ENCODE data around the gene RAB11FIP3. TPM values are rescaled to one million over a fixed set of nuclear protein-coding genes. Genes with fewer than 3 reads are reported as not detected.

The RAB11FIP3 gene
- total and polyA plus RNA-seq, 9 donors = 18.0 to 58.1 (median 38.1) TPM

DNA sequence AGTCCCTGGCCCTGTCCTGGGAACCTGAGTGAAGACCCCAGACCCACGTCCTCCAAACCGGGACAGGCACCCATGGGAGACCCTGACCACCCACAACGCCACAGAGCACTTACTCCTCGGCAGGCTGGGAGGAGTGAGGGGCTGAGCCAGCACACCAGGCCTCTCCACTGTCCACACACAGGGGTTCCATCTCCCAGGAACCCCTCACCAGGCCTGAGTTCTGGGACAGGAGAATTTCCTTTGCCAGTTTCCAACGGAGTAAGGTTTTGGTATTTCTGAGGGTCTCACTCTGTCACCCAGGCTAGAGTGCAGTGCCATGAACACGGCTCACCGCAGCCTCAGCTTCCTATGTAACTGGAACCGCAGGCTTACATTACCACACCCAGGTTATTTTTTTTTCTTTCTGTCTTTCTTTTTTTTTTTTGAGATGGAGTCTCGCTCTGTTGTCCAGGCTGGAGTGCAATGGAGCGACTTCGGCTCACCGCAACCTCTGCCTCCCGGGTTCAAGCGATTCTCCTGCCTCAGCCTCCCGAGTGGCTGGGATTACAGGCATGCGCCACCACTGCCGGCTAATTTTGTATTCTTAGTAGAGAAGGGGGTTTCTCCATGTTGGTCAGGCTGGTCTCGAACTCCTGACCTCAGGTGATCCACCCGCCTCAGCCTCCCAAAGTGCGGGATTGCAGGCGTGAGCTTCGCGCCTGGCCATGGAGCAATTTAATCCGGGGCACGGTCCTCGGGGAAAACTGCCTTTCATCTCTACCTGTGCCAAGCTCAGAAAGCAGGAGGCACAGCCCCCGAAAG lies 45.3 kb upstream of the RAB11FIP3 start:
- H3K36me3 ChIP-seq = no peaks in the 10 kb centered on the region
- H3K4me3 ChIP-seq = peak overlapping the region; percentile 63
- DNase-seq = peak in 1 of 5 donors; percentile 27
- H3K4me1 ChIP-seq (ENCODE audit: insufficient read depth) = peaks cover 4% of the 10 kb centered on the region
- H3K27me3 ChIP-seq = no peaks in the 10 kb centered on the region
- no peak overlapping the region for H3K27ac ChIP-seq
- TF ChIP-seq EP300 (IDR thresholded peaks at IDR 0.05) = no peak
- TF ChIP-seq POLR2A (IDR thresholded peaks at IDR 0.05) = no peak
- TF ChIP-seq, protein P1, sequence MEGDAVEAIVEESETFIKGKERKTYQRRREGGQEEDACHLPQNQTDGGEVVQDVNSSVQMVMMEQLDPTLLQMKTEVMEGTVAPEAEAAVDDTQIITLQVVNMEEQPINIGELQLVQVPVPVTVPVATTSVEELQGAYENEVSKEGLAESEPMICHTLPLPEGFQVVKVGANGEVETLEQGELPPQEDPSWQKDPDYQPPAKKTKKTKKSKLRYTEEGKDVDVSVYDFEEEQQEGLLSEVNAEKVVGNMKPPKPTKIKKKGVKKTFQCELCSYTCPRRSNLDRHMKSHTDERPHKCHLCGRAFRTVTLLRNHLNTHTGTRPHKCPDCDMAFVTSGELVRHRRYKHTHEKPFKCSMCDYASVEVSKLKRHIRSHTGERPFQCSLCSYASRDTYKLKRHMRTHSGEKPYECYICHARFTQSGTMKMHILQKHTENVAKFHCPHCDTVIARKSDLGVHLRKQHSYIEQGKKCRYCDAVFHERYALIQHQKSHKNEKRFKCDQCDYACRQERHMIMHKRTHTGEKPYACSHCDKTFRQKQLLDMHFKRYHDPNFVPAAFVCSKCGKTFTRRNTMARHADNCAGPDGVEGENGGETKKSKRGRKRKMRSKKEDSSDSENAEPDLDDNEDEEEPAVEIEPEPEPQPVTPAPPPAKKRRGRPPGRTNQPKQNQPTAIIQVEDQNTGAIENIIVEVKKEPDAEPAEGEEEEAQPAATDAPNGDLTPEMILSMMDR (IDR thresholded peaks at IDR 0.05) = no peak
- 78 to 83% (median 83%) methylated on average over 27 of the region's 27 CpGs for WGBS, 3 donors
- H3K9me3 ChIP-seq = no peaks in the 10 kb centered on the region
- intact Hi-C loops (cut with DNase I) = loop anchor here in 2 of 4 donors (10.0 kb wide), 2 partner anchors 275 to 285 kb away; partner anchors contain the start of gene RHOT2 (in 1 of the 2)

DNA sequence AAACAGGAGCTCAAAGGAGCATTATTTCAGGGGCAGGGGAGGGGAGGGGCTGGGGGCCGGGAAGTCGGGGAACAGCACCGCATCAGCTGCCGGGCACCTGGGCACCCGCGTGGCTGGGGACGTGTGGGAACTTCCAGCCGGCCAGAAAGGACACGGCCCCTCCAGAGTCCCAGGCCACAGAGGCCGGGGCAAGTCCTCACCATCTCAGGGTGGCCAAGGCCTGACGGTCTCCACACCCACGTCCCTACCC lies 44.8 kb upstream of the RAB11FIP3 start:
- no peaks in the 10 kb centered on the region for H3K27me3 ChIP-seq
- peak overlapping the region; percentile 63 for H3K4me3 ChIP-seq
- 8 to 9% (median 9%) methylated on average over 9 to 12 of the region's 12 CpGs for WGBS, 3 donors
- no peaks in the 10 kb centered on the region for H3K9me3 ChIP-seq
- H3K4me1 ChIP-seq (ENCODE audit: insufficient read depth) = peaks cover 4% of the 10 kb centered on the region
- TF ChIP-seq POLR2A (IDR thresholded peaks at IDR 0.05) = no peak
- no peak for TF ChIP-seq EP300 (IDR thresholded peaks at IDR 0.05)
- TF ChIP-seq, protein P1 (IDR thresholded peaks at IDR 0.05) = no peak
- peak overlapping the region in 1 of 2 donors; percentile 30 for H3K27ac ChIP-seq
- no peaks in the 10 kb centered on the region for H3K36me3 ChIP-seq
- intact Hi-C loops (cut with DNase I) = loop anchor here in 2 of 4 donors (10.0 kb wide), 2 partner anchors 274 to 284 kb away; partner anchors contain the start of gene RHOT2 (in 1 of the 2)
- DNase-seq = no peak

DNA sequence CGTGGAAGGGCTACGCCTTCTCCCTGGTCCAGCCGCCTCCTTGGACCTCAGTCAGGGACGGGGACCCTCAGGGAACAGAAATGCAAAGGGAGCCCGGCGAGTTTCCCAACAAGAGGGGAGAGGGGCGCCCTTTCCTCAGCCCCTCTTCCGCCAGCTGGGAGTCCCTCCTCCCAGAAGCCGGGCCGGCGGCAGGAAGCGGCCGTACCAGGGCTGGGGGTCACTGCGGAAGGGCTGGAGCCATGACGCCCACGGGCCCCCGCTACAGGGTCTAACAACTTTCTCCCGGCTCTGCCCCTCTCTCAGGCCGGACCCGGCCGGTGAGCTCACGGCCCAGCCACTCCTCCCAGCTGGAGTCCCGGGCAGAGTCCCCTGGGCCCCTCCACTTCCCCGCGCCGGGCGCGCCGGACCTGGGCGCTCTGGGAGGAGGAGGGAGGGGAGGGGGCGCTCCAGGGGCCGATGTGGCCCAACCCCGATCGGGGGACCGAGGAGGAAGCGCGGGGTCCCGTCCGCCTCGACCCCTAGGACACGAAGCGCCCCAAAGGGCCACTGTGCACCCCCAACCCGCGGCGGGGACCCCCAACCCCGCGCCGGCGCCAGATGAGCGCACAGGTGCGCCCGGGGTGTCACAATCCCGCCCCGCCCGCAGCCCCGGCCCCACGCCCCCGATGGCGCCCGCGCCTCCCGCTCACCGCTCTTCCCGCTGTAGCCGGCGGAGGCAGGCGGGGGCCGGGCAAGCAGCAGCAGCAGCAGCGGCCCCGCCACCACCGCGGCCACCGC lies 44.2 kb upstream of the RAB11FIP3 start:
- intact Hi-C loops (cut with DNase I) = loop anchor here in 2 of 4 donors (10.0 kb wide), 2 partner anchors 274 to 284 kb away; partner anchors contain the start of gene RHOT2 (in 1 of the 2)
- 0 to 3% (median 1%) methylated on average over 3 to 73 of the region's 73 CpGs for WGBS, 3 donors
- no peak for TF ChIP-seq EP300 (IDR thresholded peaks at IDR 0.05)
- TF ChIP-seq, protein P1 (IDR thresholded peaks at IDR 0.05) = no peak

More for the DNA sequence above, 44.2 kb upstream of the RAB11FIP3 start:
- DNase-seq = peak in 3 of 5 donors; percentile 39 to 62 (median 51)
- Histone ChIP-seq H3K4me1 (ENCODE audit: insufficient read depth) (peaks cover 4% of the 10 kb centered on the region), H3K9me3 (no peaks in the 10 kb centered on the region), H3K36me3 (no peaks in the 10 kb centered on the region), H3K27me3 (no peaks in the 10 kb centered on the region), H3K27ac (peak overlapping the region in 1 of 2 donors; percentile 30), H3K4me3 (peak overlapping the region; percentile 63)

Data from ovary (tissue), 9 donors.